Measurements from ENCODE around the gene EPHB3.

- no peak for TF ChIP-seq CTCF (IDR thresholded peaks at IDR 0.05)
- TF ChIP-seq POLR2AphosphoS5 (IDR thresholded peaks at IDR 0.05): no peak
- no peak for TF ChIP-seq EP300 (IDR thresholded peaks at IDR 0.05; ENCODE audit: low read depth)
- no peak for TF ChIP-seq POLR2A (IDR thresholded peaks at IDR 0.05)
Measured at GRCh38 chr3:184591789-184592188, 30.2 kb downstream of the EPHB3 start.
